ENCODE data around the gene CILP2. TPM values are rescaled to one million over a fixed set of nuclear protein-coding genes. Genes with fewer than 3 reads are reported as not detected.

CILP2 gene
- total and polyA plus RNA-seq, 2 experiments from 2014 or later = 4.0 to 21.6 TPM

- no peak for TF ChIP-seq ZNF462 (CRISPR knock-in tag; IDR thresholded peaks at IDR 0.05)
- TF ChIP-seq STAT1 (IDR thresholded peaks at IDR 0.05; ENCODE audit: unreplicated experiment) = no peak
- no peak for TF ChIP-seq JUNB (IDR thresholded peaks at IDR 0.05; ENCODE audit: unreplicated experiment)
- TF ChIP-seq ETS1 (IDR thresholded peaks at IDR 0.05) = no peak
- TF ChIP-seq REST (IDR thresholded peaks at IDR 0.05; ENCODE audit: unreplicated experiment) = no peak
- no peak for TF ChIP-seq CREB1 (CRISPR knock-in tag; IDR thresholded peaks at IDR 0.05; ENCODE audit: low read depth)
- no peak for TF ChIP-seq EZH2 (IDR thresholded peaks at IDR 0.05; ENCODE audit: low read depth, unreplicated experiment)
Observed at GRCh38 chr19:19568802-19569756, 31.0 kb downstream of the CILP2 start (continued).

Measured in GM23338 (cell line).